Smooth muscle cell (in vitro differentiated cells): ENCODE measurements around the gene BHLHE23. TPM values are rescaled to one million over a fixed set of nuclear protein-coding genes. Genes with fewer than 3 reads are reported as not detected.

Experiments used
- DNase-seq: peaks from one replicate; lab custom pipeline; 2025; ENCODE audit not compliant: unreplicated experiment; lab: John Stamatoyannopoulos, UW
- H2AFZ ChIP-seq: fragments of 200-600 bp; sonication (generic); 2 replicates; pipeline ENCODE4 v1.6.0; 2016; ENCODE audit warnings: antibody characterized with exemption, low read depth, mild to moderate bottlenecking
- H3F3A ChIP-seq: fragments of 200-600 bp; sonication (generic); 2 replicates; pipeline ENCODE4 v1.6.0; 2017; ENCODE audit warnings: antibody characterized with exemption, low read depth
- H3K27ac ChIP-seq: fragments of 200-600 bp; sonication (generic); 2 replicates; pipeline ENCODE4 v1.5.1; 2016; ENCODE audit warnings: low read depth, mild to moderate bottlenecking
- H3K27me3 ChIP-seq: fragments of 200-600 bp; sonication (generic); 2 replicates; pipeline ENCODE4 v1.6.1; 2016; ENCODE audit warnings: low read depth, mild to moderate bottlenecking
- H3K36me3 ChIP-seq: fragments of 200-600 bp; sonication (generic); 2 replicates; pipeline ENCODE4 v1.5.1; 2016; ENCODE audit warnings: low read depth
- H3K4me1 ChIP-seq: fragments of 200-600 bp; sonication (generic); 2 replicates; pipeline ENCODE4 v1.5.1; 2016; ENCODE audit warnings: low read depth
- H3K4me2 ChIP-seq: fragments of 200-600 bp; sonication (generic); 2 replicates; pipeline ENCODE4 v1.6.0; 2016; ENCODE audit warnings: mild to moderate bottlenecking
- H3K4me3 ChIP-seq: fragments of 200-600 bp; sonication (generic); 2 replicates; pipeline ENCODE4 v1.5.1; 2016; ENCODE audit warnings: mild to moderate bottlenecking
- H3K79me2 ChIP-seq: fragments of 200-600 bp; sonication (generic); 2 replicates; pipeline ENCODE4 v1.6.0; 2016; ENCODE audit warnings: low read depth, mild to moderate bottlenecking
- H3K9ac ChIP-seq: fragments of 200-600 bp; sonication (generic); 2 replicates; pipeline ENCODE4 v1.6.0; 2016; ENCODE audit warnings: low read depth
- H3K9me3 ChIP-seq: fragments of 200-600 bp; sonication (generic); replicated peaks from 2 replicates; pipeline ENCODE4 v1.5.1; 2016; ENCODE audit warnings: low read depth
- H4K20me1 ChIP-seq: fragments of 200-600 bp; sonication (generic); 2 replicates; pipeline ENCODE4 v1.6.0; 2016; ENCODE audit warnings: low read depth
- CTCF ChIP-seq: fragments of 200-600 bp; sonication (generic); IDR thresholded peaks from 2 replicates; pipeline ENCODE4 v1.5.1; 2017; ENCODE audit warnings: borderline replicate concordance, mild to moderate bottlenecking, antibody characterized with exemption; ENCODE audit not compliant: insufficient read depth, poor library complexity, severe bottlenecking
- WGBS: methylation state at CpG from one replicate; pipeline ENCODE4 v1.1.7; 2016; ENCODE audit warnings: low lambda C conversion rate; 5-methylcytosine and 5-hydroxymethylcytosine counted together
- polyA plus RNA-seq: library from polyadenylated mRNA; unstranded; fragments of >200 nt; fragmentation: Nextera tagmentation; extraction: Ambion mirVana; gene quantifications from 2 replicates; pipeline ENCODE4 v1.2.1, GENCODE V29; 2016
- total RNA-seq: library from RNA; depleted of rRNA; stranded (reverse); fragments of >200 nt; gene quantifications from 2 replicates; pipeline ENCODE4 v1.2.3, GENCODE V29; 2014

Gene BHLHE23
- total and polyA plus RNA-seq, 2 experiments from 2014 or later, result not detected

DNA sequence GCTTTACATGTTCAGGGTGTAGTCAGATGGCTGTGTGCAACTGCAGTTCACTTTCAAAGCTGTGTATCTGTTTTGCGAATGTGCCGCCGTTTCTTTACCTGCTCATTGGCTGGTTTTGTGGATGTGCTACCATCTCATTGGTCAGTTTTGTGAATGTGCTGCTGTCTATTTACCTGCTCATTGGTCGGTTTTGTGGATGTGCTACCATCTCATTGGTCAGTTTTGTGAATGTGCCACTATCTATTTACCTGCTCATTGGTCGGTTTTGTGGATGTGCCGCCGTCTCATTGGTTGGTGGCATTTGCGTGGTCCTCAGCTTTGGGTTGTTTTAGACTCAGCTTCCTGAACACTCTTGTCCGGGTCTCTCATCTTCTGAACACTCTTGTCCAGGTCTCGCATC is 40.5 kb upstream of the BHLHE23 start:
- no peaks in the 10 kb centered on the region for H3K36me3 ChIP-seq
- peaks cover 7% of the 10 kb centered on the region for H3K27me3 ChIP-seq
- 97% methylated on average over 10 of the region's 10 CpGs for WGBS
- H3K27ac ChIP-seq, result no peak overlapping the region
- H4K20me1 ChIP-seq, result no peaks in the 10 kb centered on the region
- no peaks in the 10 kb centered on the region for H3F3A ChIP-seq
- H3K4me2 ChIP-seq, result no peak overlapping the region
- TF ChIP-seq CTCF, result no peak
- DNase-seq, result no peak
- no peaks in the 10 kb centered on the region for H3K4me1 ChIP-seq
- no peak overlapping the region for H3K4me3 ChIP-seq
- H2AFZ ChIP-seq, result no peak overlapping the region
- no peaks in the 10 kb centered on the region for H3K79me2 ChIP-seq
- no peaks in the 10 kb centered on the region for H3K9me3 ChIP-seq
- no peak overlapping the region for H3K9ac ChIP-seq

DNA sequence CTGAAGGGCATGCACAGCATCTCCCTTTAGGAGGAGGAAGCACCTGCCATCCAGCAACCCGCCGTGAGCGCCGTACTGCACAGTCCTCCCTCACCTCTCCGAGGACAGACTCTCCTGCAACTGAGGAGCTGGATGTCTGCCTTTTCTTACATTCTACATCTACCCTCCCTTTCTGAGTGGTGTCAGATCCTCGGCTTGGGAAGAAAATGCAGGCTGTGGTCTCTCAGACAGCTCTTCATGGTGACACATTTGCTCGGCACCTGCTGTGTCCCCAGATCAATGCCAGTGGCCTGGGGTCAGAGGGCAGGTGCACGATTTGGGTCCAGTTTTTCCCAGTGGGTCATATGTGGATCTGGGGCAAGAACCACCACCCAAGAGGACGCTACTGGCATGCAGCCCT is 40.1 kb upstream of the BHLHE23 start:
- no peaks in the 10 kb centered on the region for H3K79me2 ChIP-seq
- H4K20me1 ChIP-seq, result no peaks in the 10 kb centered on the region
- no peaks in the 10 kb centered on the region for H3F3A ChIP-seq
- TF ChIP-seq CTCF, result no peak
- WGBS, result 94% methylated on average over 9 of the region's 9 CpGs
- H3K27me3 ChIP-seq, result peaks cover 11% of the 10 kb centered on the region
- no peak overlapping the region for H3K4me2 ChIP-seq
- no peaks in the 10 kb centered on the region for H3K36me3 ChIP-seq
- no peak for DNase-seq
- H3K27ac ChIP-seq, result no peak overlapping the region
- no peak overlapping the region for H3K4me3 ChIP-seq
- H3K9ac ChIP-seq, result no peak overlapping the region
- H3K4me1 ChIP-seq, result no peaks in the 10 kb centered on the region
- H2AFZ ChIP-seq, result no peak overlapping the region
- no peaks in the 10 kb centered on the region for H3K9me3 ChIP-seq

GRCh38 chr20:63045991-63046390 is 39.2 kb upstream of the BHLHE23 start:
- Histone ChIP-seq H2AFZ (no peak overlapping the region), H3F3A (no peaks in the 10 kb centered on the region), H3K9me3 (no peaks in the 10 kb centered on the region), H3K27me3 (peaks cover 20% of the 10 kb centered on the region), H3K36me3 (no peaks in the 10 kb centered on the region), H3K79me2 (no peaks in the 10 kb centered on the region), H3K4me1 (no peaks in the 10 kb centered on the region), H3K4me3 (no peak overlapping the region), H3K4me2 (no peak overlapping the region), H3K27ac (no peak overlapping the region), H3K9ac (no peak overlapping the region), H4K20me1 (no peaks in the 10 kb centered on the region)
- DNase-seq, result no peak
- TF ChIP-seq CTCF, result no peak
- 86% methylated on average over 12 of the region's 12 CpGs for WGBS

DNA sequence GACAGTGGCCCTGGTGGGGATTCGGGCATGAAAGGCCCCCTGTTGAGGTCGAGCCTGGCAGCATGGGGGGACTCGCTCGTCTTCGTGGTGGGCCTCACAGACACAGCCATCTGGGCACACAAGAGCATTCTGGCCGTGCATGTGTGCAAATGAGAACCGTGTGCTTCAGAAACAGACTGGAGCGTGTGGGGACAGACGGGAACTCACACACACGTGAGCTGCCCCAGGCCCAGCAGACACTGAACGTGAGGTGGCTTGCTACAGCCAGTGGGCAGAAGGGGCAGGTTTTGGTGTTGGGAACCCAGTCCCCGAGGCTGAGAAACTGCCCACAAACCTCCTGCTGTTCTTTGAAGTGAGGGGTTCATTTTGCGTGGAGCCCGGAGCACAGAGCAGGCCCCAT is 38.6 kb upstream of the BHLHE23 start:
- Histone ChIP-seq H2AFZ (no peak overlapping the region), H4K20me1 (no peaks in the 10 kb centered on the region), H3K27ac (no peak overlapping the region), H3K4me3 (no peak overlapping the region), H3K4me1 (no peaks in the 10 kb centered on the region), H3K9ac (no peak overlapping the region), H3K79me2 (no peaks in the 10 kb centered on the region), H3K4me2 (no peak overlapping the region), H3K27me3 (peaks cover 26% of the 10 kb centered on the region), H3F3A (no peaks in the 10 kb centered on the region), H3K36me3 (no peaks in the 10 kb centered on the region), H3K9me3 (no peaks in the 10 kb centered on the region)
- no peak for TF ChIP-seq CTCF
- no peak for DNase-seq
- WGBS, result 87% methylated on average over 14 of the region's 14 CpGs
